Neural crest cell (in vitro differentiated cells): Measurements from ENCODE around the gene DENND6A. TPM values are rescaled to one million over a fixed set of nuclear protein-coding genes. Genes with fewer than 3 reads are reported as not detected.

Experiments used
- DNase-seq: peaks from one replicate; pipeline ENCODE4 v3.0.0; 2021; ENCODE audit warnings: low read depth, mixed read lengths, low spot score
- H3K27ac Mint-ChIP-seq: one replicate; pipeline ENCODE4 v1.8.0; 2021; ENCODE audit warnings: mild to moderate bottlenecking, mixed read lengths; ENCODE audit not compliant: unreplicated experiment
- H3K27me3 Mint-ChIP-seq: 2 replicates; pipeline ENCODE4 v1.8.0; 2021; ENCODE audit warnings: low read depth, mild to moderate bottlenecking, mixed read lengths
- H3K36me3 Mint-ChIP-seq: 2 replicates; pipeline ENCODE4 v1.8.0; 2021; ENCODE audit warnings: low read depth, mild to moderate bottlenecking, mixed read lengths
- H3K4me1 Mint-ChIP-seq: 2 replicates; pipeline ENCODE4 v1.8.0; 2021; ENCODE audit warnings: mixed read lengths
- H3K4me3 Mint-ChIP-seq: one replicate; pipeline ENCODE4 v1.8.0; 2021; ENCODE audit warnings: mild to moderate bottlenecking, mixed read lengths
- H3K9me3 Mint-ChIP-seq: 2 replicates; pipeline ENCODE4 v1.8.0; 2021; ENCODE audit warnings: mixed read lengths
- CTCF ChIP-seq: fragments of 200-600 bp; sonication (generic); conservative IDR thresholded peaks from 2 replicates; pipeline ENCODE4 v1.5.0; 2021; ENCODE audit warnings: antibody characterized with exemption, mild to moderate bottlenecking
- total RNA-seq: library from RNA; stranded (reverse); gene quantifications from 2 replicates; pipeline ENCODE4 v1.2.1, GENCODE V29; 2021

DENND6A gene
- total RNA-seq, 1 donor from 2014 or later, result 42.0 TPM

- no peaks in the 10 kb centered on the region for H3K27me3 Mint-ChIP-seq
- H3K4me3 Mint-ChIP-seq, result no peak overlapping the region
- no peaks in the 10 kb centered on the region for H3K36me3 Mint-ChIP-seq
- H3K4me1 Mint-ChIP-seq, result peaks cover 4% of the 10 kb centered on the region
- DNase-seq, result no peak
- H3K27ac Mint-ChIP-seq, result no peak overlapping the region
- no peaks in the 10 kb centered on the region for H3K9me3 Mint-ChIP-seq
- TF ChIP-seq CTCF, result no peak
Measured at GRCh38 chr3:57726397-57726796, 33.5 kb upstream of the DENND6A start.

DNA sequence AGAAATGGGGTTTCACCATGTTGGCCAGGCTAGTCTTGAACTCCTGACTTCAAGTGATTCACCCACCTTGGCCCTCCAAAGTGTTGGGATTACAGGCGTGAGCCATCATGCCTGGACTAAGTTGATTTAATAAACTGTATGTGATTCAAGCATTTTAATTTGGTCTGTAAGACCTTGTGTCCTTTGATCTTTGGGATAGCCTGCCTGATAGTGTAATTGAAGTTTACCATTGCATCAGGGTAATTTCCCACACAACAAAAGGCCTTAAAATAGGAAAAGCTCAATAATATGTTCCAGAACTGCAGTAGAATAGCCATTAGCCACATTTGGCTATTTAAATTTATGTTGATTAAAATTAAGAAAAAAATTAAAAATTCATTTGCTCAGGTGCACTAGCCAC lies 25.2 kb upstream of the DENND6A start:
- TF ChIP-seq CTCF, result no peak
- no peak overlapping the region for H3K27ac Mint-ChIP-seq
- no peaks in the 10 kb centered on the region for H3K27me3 Mint-ChIP-seq
- no peak for DNase-seq
- no peak overlapping the region for H3K4me3 Mint-ChIP-seq
- H3K9me3 Mint-ChIP-seq, result no peaks in the 10 kb centered on the region
- no peaks in the 10 kb centered on the region for H3K36me3 Mint-ChIP-seq
- no peaks in the 10 kb centered on the region for H3K4me1 Mint-ChIP-seq

- H3K9me3 Mint-ChIP-seq, result no peaks in the 10 kb centered on the region
- H3K4me3 Mint-ChIP-seq, result no peak overlapping the region
- TF ChIP-seq CTCF, result no peak
- H3K36me3 Mint-ChIP-seq, result no peaks in the 10 kb centered on the region
- DNase-seq, result no peak
- no peak overlapping the region for H3K27ac Mint-ChIP-seq
- no peaks in the 10 kb centered on the region for H3K27me3 Mint-ChIP-seq
- no peaks in the 10 kb centered on the region for H3K4me1 Mint-ChIP-seq
Measured at GRCh38 chr3:57717205-57717868, 24.5 kb upstream of the DENND6A start.

DNA sequence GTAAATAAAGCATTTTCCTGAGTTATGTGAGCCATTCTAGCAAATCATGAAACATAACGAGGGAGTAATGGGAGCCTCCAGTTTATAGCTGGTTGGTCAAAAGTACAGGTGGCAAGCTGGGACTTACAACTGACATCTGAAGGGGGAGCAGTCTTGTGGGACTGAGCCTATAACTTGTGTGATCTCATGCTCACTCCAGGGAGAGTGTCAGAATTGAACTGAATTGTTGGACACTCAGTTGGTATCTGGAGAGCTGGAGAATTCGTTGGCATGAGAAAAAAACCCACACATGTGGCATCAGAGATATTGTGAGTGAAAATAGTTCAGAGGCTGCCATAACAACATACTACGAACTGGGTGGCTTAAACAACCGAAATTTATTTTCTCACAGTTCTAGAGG lies 22.8 kb upstream of the DENND6A start:
- no peak for DNase-seq
- Mint-ChIP-seq H3K27me3 (no peaks in the 10 kb centered on the region), H3K36me3 (no peaks in the 10 kb centered on the region), H3K9me3 (no peaks in the 10 kb centered on the region), H3K4me3 (no peak overlapping the region), H3K27ac (no peak overlapping the region), H3K4me1 (no peaks in the 10 kb centered on the region)
- no peak for TF ChIP-seq CTCF

- Mint-ChIP-seq H3K4me3 (no peak overlapping the region), H3K27ac (no peak overlapping the region), H3K4me1 (peaks cover 4% of the 10 kb centered on the region), H3K36me3 (peaks cover 2% of the 10 kb centered on the region), H3K27me3 (no peaks in the 10 kb centered on the region), H3K9me3 (peaks cover 2% of the 10 kb centered on the region)
- no peak for DNase-seq
- no peak for TF ChIP-seq CTCF
Measured at GRCh38 chr3:57709559-57709958, 16.7 kb upstream of the DENND6A start.

- Mint-ChIP-seq H3K4me3 (no peak overlapping the region), H3K36me3 (peaks cover 2% of the 10 kb centered on the region), H3K9me3 (peaks cover 2% of the 10 kb centered on the region), H3K27me3 (no peaks in the 10 kb centered on the region), H3K27ac (no peak overlapping the region), H3K4me1 (peaks cover 4% of the 10 kb centered on the region)
- no peak for TF ChIP-seq CTCF
- no peak for DNase-seq
Measured at GRCh38 chr3:57709031-57709430, 16.2 kb upstream of the DENND6A start.
